Measurements from ENCODE around the gene ARHGAP40.

DNA sequence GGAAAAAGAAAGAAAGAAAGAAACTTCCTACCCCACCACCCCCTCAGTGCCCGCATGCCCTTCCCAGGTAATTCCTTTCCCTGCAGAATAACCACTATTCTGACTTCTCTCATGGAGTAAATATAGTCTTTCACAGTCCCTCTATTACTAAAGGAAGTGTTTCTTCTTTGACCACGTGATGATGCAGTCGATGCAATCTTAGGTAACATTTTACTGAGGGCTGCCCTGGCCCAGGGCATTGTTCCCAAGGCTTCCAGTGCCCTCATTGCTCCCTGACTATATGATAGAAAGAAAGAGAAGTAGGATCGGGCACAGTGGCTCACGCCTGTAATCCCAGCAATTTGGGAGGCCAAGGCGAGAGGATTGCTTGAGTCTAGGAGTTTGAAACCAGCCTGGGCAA is 29.1 kb downstream of the ARHGAP40 start:
- TF ChIP-seq EZH2 (IDR thresholded peaks at IDR 0.05; ENCODE audit: insufficient read depth, poor library complexity, severe bottlenecking): no peak
- no peak for TF ChIP-seq EZH2phosphoT487 (IDR thresholded peaks at IDR 0.05; ENCODE audit: insufficient read depth, low read depth)

Data from GM23248 (cell line).